ELF-1 (cell line): Measurements from ENCODE around the gene VWA5B2.
"Not testable (repeated sequence)": the region's sequence is repeated elsewhere in the genome, so short reads cannot be mapped to it uniquely, and the experiment has no call there.

Experiments used
- DNase-seq: peaks from one replicate; pipeline ENCODE4 v3.0.0-alpha.2; 2016; ENCODE audit warnings: low read depth, low spot score

VWA5B2 gene

GRCh38 chr3:184241447-184242296, 12.3 kb downstream of the VWA5B2 start:
- peak; percentile 65 for DNase-seq

- DNase-seq = no peak
Measured at GRCh38 chr3:184242297-184242685, 12.9 kb downstream of the VWA5B2 start.

- peak; percentile 91 for DNase-seq
Measured at GRCh38 chr3:184248454-184249411, 19.3 kb downstream of the VWA5B2 start, which contains the start of gene ALG3. TSS of gene ALG3 (minus strand) at chr3:184248962. CDS start at chr3:184248940, 22 bp downstream.

GRCh38 chr3:184249412-184250166, 20.2 kb downstream of the VWA5B2 start, which contains the start of gene EEF1AKMT4:
TSS of gene EEF1AKMT4 (plus strand) at chr3:184249672. CDS start at chr3:184249695, 23 bp downstream.
- DNase-seq = peak; percentile 99

- DNase-seq = peak; percentile 96
Measured at GRCh38 chr3:184250167-184250828, 20.9 kb downstream of the VWA5B2 start.

GRCh38 chr3:184255291-184256039, 26.1 kb downstream of the VWA5B2 start:
- DNase-seq = no peak

- DNase-seq = no peak
Measured at GRCh38 chr3:184257083-184257915, 27.9 kb downstream of the VWA5B2 start.

GRCh38 chr3:184258926-184259325, 29.5 kb downstream of the VWA5B2 start:
- no peak for DNase-seq

GRCh38 chr3:184259396-184259877, 30.1 kb downstream of the VWA5B2 start:
- no peak for DNase-seq

- DNase-seq = peak; percentile 24
Measured at GRCh38 chr3:184259878-184260723, 30.7 kb downstream of the VWA5B2 start.

- peak; percentile 14 for DNase-seq
Measured at GRCh38 chr3:184260724-184261269, 31.4 kb downstream of the VWA5B2 start.

GRCh38 chr3:184261270-184261853, 32.0 kb downstream of the VWA5B2 start, which contains the start of gene CAMK2N2:
TSS of gene CAMK2N2 (minus strand) at chr3:184261553. CDS start at chr3:184261285, 268 bp downstream.
- DNase-seq = peak; percentile 77

- DNase-seq = peak; percentile 74
Measured at GRCh38 chr3:184261854-184262763, 32.7 kb downstream of the VWA5B2 start.

- no peak for DNase-seq
Measured at GRCh38 chr3:184262764-184263179, 33.4 kb downstream of the VWA5B2 start.

GRCh38 chr3:184267249-184267648, 37.9 kb downstream of the VWA5B2 start:
- DNase-seq = not testable (repeated sequence)

GRCh38 chr3:184272269-184272668, 42.9 kb downstream of the VWA5B2 start:
- no peak for DNase-seq
